Gastroesophageal sphincter (tissue), 3 donors: ENCODE data around the gene LDLRAD4.

Experiments
- CTCF ChIP-seq, 4 experiments: fragments of 200-600 bp in 2 of 4; fragments of 450-650 bp in 2 of 4; sonication (generic) in 1 of 4; IDR thresholded peaks; one replicate each; pipeline ENCODE4 v1.5.1; 2017 to 2019; ENCODE audit warnings: antibody characterized with exemption in 4 of 4, mild to moderate bottlenecking in 2 of 4, moderate library complexity in 2 of 4
- EP300 ChIP-seq: sonication (generic); formaldehyde crosslinking; IDR thresholded peaks from one replicate; pipeline ENCODE4 v1.6.1; 2017; ENCODE audit warnings: antibody characterized with exemption, mild to moderate bottlenecking
- POLR2A ChIP-seq, 2 donors: fragments of 450-650 bp; IDR thresholded peaks; one replicate each; pipeline ENCODE4 v1.6.1; 2017; ENCODE audit warnings: antibody characterized with exemption in 2 of 2, mild to moderate bottlenecking in 2 of 2, moderate library complexity in 1 of 2
- POLR2AphosphoS5 ChIP-seq: sonication (generic); formaldehyde crosslinking; IDR thresholded peaks from one replicate; pipeline ENCODE4 v1.6.1; 2017; ENCODE audit warnings: antibody characterized with exemption

- TF ChIP-seq CTCF (IDR thresholded peaks at IDR 0.05) (no peak), EP300 (no peak), POLR2AphosphoS5 (no peak), POLR2A (IDR thresholded peaks at IDR 0.05) (no peak)
Observed at GRCh38 chr18:13446024-13446423, 227.5 kb downstream of the LDLRAD4 start.
